ENCODE measurements around the gene CFAP68.

DNA sequence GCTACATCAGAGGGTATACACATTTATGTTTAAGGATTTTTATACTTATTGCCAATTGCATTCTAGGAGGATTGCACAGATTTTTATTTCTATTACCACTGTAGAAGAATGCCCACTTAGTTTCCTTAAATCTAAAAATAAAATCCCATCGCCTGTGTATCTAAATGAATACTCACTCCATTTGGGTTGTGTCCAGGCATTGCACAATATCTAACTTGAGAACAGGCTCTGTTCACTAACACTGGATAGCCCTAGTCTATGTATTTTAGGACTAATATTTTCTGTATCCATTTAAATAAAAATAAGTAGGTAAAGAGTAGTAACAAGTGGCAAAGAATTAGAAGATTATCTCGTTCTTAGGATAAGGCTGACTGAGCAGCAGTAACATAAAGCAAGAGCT, 43.5 kb downstream of the CFAP68 start:
- TF ChIP-seq, protein P1, sequence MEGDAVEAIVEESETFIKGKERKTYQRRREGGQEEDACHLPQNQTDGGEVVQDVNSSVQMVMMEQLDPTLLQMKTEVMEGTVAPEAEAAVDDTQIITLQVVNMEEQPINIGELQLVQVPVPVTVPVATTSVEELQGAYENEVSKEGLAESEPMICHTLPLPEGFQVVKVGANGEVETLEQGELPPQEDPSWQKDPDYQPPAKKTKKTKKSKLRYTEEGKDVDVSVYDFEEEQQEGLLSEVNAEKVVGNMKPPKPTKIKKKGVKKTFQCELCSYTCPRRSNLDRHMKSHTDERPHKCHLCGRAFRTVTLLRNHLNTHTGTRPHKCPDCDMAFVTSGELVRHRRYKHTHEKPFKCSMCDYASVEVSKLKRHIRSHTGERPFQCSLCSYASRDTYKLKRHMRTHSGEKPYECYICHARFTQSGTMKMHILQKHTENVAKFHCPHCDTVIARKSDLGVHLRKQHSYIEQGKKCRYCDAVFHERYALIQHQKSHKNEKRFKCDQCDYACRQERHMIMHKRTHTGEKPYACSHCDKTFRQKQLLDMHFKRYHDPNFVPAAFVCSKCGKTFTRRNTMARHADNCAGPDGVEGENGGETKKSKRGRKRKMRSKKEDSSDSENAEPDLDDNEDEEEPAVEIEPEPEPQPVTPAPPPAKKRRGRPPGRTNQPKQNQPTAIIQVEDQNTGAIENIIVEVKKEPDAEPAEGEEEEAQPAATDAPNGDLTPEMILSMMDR (IDR thresholded peaks at IDR 0.05), result no peak
- no peak for TF ChIP-seq POLR2A (IDR thresholded peaks at IDR 0.05)

All from esophagus squamous epithelium (tissue), 4 donors.